HG02884 (cell line): ENCODE results near the gene NUP98.
"Not testable (repeated sequence)": the region's sequence is repeated elsewhere in the genome, so short reads cannot be mapped to it uniquely, and the experiment has no call there.

ENCODE experiments used
- ATAC-seq: cut with Tn5 transposase; IDR thresholded peaks from one replicate; pipeline ENCODE4 v1.9.1; 2021; ENCODE audit warnings: mild to moderate bottlenecking, moderate library complexity; ENCODE audit not compliant: unreplicated experiment

NUP98 gene

GRCh38 chr11:3827434-3828186 lies 30.3 kb upstream of the NUP98 start:
- no peak for ATAC-seq

- ATAC-seq = no peak
Observed at GRCh38 chr11:3826721-3827120, 29.4 kb upstream of the NUP98 start.

GRCh38 chr11:3825473-3826154 lies 28.3 kb upstream of the NUP98 start:
- no peak for ATAC-seq

- ATAC-seq = peak; percentile 90
Observed at GRCh38 chr11:3824714-3825472, 27.5 kb upstream of the NUP98 start.

- no peak for ATAC-seq
Observed at GRCh38 chr11:3823762-3824506, 26.6 kb upstream of the NUP98 start.

GRCh38 chr11:3823303-3823702 lies 25.9 kb upstream of the NUP98 start:
- ATAC-seq = no peak

- no peak for ATAC-seq
Observed at GRCh38 chr11:3822312-3822711, 25.0 kb upstream of the NUP98 start.

- no peak for ATAC-seq
Observed at GRCh38 chr11:3820971-3821370, 23.6 kb upstream of the NUP98 start.

GRCh38 chr11:3817181-3817800 lies 19.9 kb upstream of the NUP98 start:
- ATAC-seq = no peak

GRCh38 chr11:3816673-3817072 lies 19.3 kb upstream of the NUP98 start:
- ATAC-seq = no peak

GRCh38 chr11:3815845-3816244 lies 18.5 kb upstream of the NUP98 start:
- ATAC-seq = no peak

- ATAC-seq = not testable (repeated sequence)
Observed at GRCh38 chr11:3814832-3815231, 17.5 kb upstream of the NUP98 start.

- ATAC-seq = no peak
Observed at GRCh38 chr11:3810951-3811350, 13.6 kb upstream of the NUP98 start.

- no peak for ATAC-seq
Observed at GRCh38 chr11:3810446-3810845, 13.1 kb upstream of the NUP98 start.

- no peak for ATAC-seq
Observed at GRCh38 chr11:3809624-3809928, 12.2 kb upstream of the NUP98 start.

GRCh38 chr11:3808861-3809623 lies 11.7 kb upstream of the NUP98 start:
- ATAC-seq = peak; percentile 76

GRCh38 chr11:3807909-3808860 lies 10.8 kb upstream of the NUP98 start, which contains the start of gene PGAP2:
Gene PGAP2, plus strand, starts transcription at chr11:3808560. Its CDS starts 2,700 bp downstream, at chr11:3811260.
- peak; percentile 64 for ATAC-seq

GRCh38 chr11:3803726-3804495 lies 6.6 kb upstream of the NUP98 start:
- ATAC-seq = no peak
